ENCODE measurements around the gene CD248.
"Not testable (repeated sequence)": the region's sequence is repeated elsewhere in the genome, so short reads cannot be mapped to it uniquely, and the experiment has no call there.

CD248 gene

DNA sequence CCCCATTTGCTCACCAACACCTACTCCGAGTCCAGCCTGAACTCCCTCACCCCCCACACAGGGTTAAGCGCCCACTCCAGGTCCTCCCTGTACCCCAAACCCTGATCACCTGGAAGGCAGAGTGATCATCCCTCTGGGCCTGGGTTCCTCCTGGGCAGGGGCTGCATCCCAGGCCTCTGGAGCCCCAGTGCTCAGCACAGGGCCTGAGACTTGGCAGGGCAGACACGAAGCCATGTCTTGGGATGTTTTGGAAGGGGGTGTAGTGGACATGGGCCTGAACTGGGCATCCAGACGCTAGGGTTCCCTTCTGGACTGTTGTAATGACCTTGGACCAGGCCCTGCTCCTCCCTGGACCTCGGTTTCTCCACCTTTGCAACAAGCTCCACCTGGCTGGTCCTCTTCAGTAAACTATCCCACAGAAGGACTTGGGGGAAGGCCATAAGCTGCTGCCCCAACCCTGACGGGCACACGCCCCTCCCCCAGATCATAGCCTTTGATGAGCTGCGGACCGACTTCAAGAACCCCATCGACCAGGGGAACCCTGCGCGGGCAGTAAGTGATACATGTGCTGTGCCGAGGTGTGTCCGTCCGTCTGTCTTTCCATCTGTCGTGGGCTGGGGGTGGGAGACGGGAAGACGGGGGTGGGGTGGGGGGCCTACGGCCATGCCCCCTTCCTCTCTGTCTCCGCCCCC, 34.9 kb downstream of the CD248 start:
- H3K4me3 ChIP-seq (ENCODE audit: low read depth in 1 of 2, low read length in 2 of 2) = no peak overlapping the region
- no peak overlapping the region for H3K27ac ChIP-seq (ENCODE audit: low read depth, low read length)
- H3K27me3 ChIP-seq (ENCODE audit: control insufficient read depth in 1 of 2, insufficient read depth in 2 of 2, low read length in 2 of 2) = no peaks in the 10 kb centered on the region
- H3K36me3 ChIP-seq (ENCODE audit: control insufficient read depth in 1 of 2, insufficient read depth in 2 of 2, low read length in 2 of 2) = peaks cover 0 to 25% of the 10 kb centered on the region in 2 donors
- H3K9me3 ChIP-seq (ENCODE audit: control insufficient read depth in 1 of 2, low read length in 2 of 2) = no peaks in the 10 kb centered on the region
- no peak overlapping the region for H3K9ac ChIP-seq (ENCODE audit: low read depth in 1 of 2, low read length in 2 of 2)
- H3K4me1 ChIP-seq (ENCODE audit: control insufficient read depth in 1 of 2, insufficient read depth in 2 of 2, low read length in 2 of 2) = peaks cover 0 to 13% of the 10 kb centered on the region in 2 donors

DNA sequence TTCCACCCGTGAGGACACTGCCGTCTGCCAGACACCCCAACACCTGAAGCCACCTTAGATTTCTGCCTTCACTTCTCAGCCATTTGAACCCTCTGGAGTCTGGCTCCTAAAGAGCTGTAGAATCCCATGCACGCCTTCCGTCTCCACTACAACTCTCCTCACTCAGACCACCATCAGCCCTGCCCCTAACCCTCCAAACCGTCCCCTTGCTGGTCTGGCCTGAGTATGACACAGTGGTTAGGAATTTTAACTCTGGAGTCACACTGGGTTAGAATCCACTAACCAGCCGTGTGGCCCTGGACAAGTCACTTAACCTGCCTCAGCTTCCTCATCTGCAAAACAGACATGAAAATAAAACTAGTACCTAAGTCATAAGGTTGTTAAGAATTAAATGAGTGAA, 35.8 kb downstream of the CD248 start:
- H3K27me3 ChIP-seq (ENCODE audit: control insufficient read depth in 1 of 2, insufficient read depth in 2 of 2, low read length in 2 of 2) = no peaks in the 10 kb centered on the region
- H3K4me3 ChIP-seq (ENCODE audit: low read depth in 1 of 2, low read length in 2 of 2) = no peak overlapping the region
- H3K27ac ChIP-seq (ENCODE audit: low read depth, low read length) = no peak overlapping the region
- no peak overlapping the region for H3K9ac ChIP-seq (ENCODE audit: low read depth in 1 of 2, low read length in 2 of 2)
- no peaks in the 10 kb centered on the region for H3K9me3 ChIP-seq (ENCODE audit: control insufficient read depth in 1 of 2, low read length in 2 of 2)
- peaks cover 0 to 29% of the 10 kb centered on the region in 2 donors for H3K36me3 ChIP-seq (ENCODE audit: control insufficient read depth in 1 of 2, insufficient read depth in 2 of 2, low read length in 2 of 2)
- H3K4me1 ChIP-seq (ENCODE audit: control insufficient read depth in 1 of 2, insufficient read depth in 2 of 2, low read length in 2 of 2) = peaks cover 0 to 13% of the 10 kb centered on the region in 2 donors

- Histone ChIP-seq H3K9me3 (ENCODE audit: control insufficient read depth in 1 of 2, low read length in 2 of 2) (no peaks in the 10 kb centered on the region), H3K27me3 (ENCODE audit: control insufficient read depth in 1 of 2, insufficient read depth in 2 of 2, low read length in 2 of 2) (no peaks in the 10 kb centered on the region), H3K27ac (ENCODE audit: low read depth, low read length) (no peak overlapping the region), H3K4me3 (ENCODE audit: low read depth in 1 of 2, low read length in 2 of 2) (no peak overlapping the region), H3K4me1 (ENCODE audit: control insufficient read depth in 1 of 2, insufficient read depth in 2 of 2, low read length in 2 of 2) (peaks cover 0 to 13% of the 10 kb centered on the region in 2 donors), H3K36me3 (ENCODE audit: control insufficient read depth in 1 of 2, insufficient read depth in 2 of 2, low read length in 2 of 2) (peaks cover under 1 to 31% of the 10 kb centered on the region in 2 donors), H3K9ac (ENCODE audit: low read depth in 1 of 2, low read length in 2 of 2) (no peak overlapping the region)
These were observed 36.4 kb downstream of the CD248 start for GRCh38 chr11:66280428-66280827.

DNA sequence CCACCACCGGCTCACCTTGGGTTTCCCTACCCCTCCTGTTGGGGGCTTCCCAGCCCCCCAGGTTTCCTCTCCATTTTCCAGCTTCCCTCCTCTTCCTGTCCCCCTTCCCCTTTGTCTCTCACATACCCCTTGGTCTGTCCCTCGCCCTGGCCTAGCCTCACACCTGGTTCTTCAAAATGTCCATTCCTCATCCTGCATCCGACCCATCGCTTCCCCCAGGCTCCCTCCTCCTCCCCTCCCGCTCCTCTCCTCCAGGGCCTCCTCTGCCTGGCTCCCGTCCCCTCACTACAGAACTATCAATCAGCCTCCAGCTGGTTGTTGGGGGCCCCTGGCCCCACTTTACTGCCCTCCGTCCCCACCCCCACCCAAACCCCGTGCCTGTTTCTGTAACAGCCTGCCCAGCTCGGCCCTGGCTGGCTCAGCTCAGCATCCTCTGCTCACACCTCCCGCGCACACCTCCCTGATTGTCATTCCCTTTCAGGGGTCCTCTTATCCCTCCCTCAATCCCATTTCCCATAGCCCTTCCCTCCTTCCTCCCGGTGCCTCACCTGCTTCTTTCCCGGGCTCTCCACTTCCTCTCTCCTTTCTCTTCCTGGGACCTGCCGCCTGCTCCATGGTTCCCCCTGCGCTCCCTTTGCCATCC, 37.6 kb downstream of the CD248 start:
- Histone ChIP-seq H3K9me3 (ENCODE audit: control insufficient read depth in 1 of 2, low read length in 2 of 2) (no peaks in the 10 kb centered on the region), H3K4me1 (ENCODE audit: control insufficient read depth in 1 of 2, insufficient read depth in 2 of 2, low read length in 2 of 2) (peaks cover 0 to 13% of the 10 kb centered on the region in 2 donors), H3K27me3 (ENCODE audit: control insufficient read depth in 1 of 2, insufficient read depth in 2 of 2, low read length in 2 of 2) (no peaks in the 10 kb centered on the region), H3K36me3 (ENCODE audit: control insufficient read depth in 1 of 2, insufficient read depth in 2 of 2, low read length in 2 of 2) (peaks cover 8 to 30% of the 10 kb centered on the region in 2 donors), H3K9ac (ENCODE audit: low read depth in 1 of 2, low read length in 2 of 2) (no peak overlapping the region), H3K4me3 (ENCODE audit: low read depth in 1 of 2, low read length in 2 of 2) (no peak overlapping the region), H3K27ac (ENCODE audit: low read depth, low read length) (no peak overlapping the region)

DNA sequence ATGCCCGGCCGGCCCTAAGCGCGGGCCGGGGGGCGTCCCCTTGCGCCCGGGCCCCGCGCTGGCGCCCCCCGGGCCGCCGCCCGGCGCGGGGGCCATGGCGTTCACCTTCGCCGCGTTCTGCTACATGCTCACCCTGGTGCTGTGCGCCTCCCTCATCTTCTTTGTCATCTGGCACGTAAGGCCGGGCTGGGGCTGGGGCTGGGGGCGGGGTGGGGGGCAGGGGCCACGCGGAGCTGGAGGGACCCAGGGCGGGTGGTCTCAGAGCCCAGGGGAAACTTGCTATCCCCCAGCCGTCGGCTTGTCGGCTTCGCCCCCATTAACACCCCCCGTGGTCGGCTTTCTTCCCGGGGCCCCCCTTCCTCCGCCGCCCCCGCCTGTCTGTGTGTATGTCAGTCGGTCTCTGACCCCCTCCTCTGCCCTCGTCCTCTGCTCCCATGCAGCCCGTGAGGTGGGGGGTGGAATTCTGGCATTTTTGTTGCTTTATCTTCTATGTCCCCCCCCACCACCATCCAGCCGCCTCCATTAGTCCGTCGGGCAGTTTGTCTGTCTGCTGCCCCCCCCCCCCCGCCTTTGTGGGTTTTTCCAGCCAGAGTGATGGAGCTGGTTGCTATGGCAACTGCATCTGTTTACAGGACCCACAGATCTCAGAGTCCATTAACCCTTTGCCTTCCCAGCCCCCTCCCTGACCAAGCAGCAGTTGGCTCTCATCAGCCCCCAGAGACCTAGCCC, 38.3 kb downstream of the CD248 start:
- Histone ChIP-seq H3K27ac (ENCODE audit: low read depth, low read length) (no peak overlapping the region), H3K4me1 (ENCODE audit: control insufficient read depth in 1 of 2, insufficient read depth in 2 of 2, low read length in 2 of 2) (peaks cover 0 to 13% of the 10 kb centered on the region in 2 donors), H3K27me3 (ENCODE audit: control insufficient read depth in 1 of 2, insufficient read depth in 2 of 2, low read length in 2 of 2) (no peaks in the 10 kb centered on the region), H3K4me3 (ENCODE audit: low read depth in 1 of 2, low read length in 2 of 2) (no peak overlapping the region), H3K9ac (ENCODE audit: low read depth in 1 of 2, low read length in 2 of 2) (no peak overlapping the region), H3K36me3 (ENCODE audit: control insufficient read depth in 1 of 2, insufficient read depth in 2 of 2, low read length in 2 of 2) (peaks cover 14 to 36% of the 10 kb centered on the region in 2 donors), H3K9me3 (ENCODE audit: control insufficient read depth in 1 of 2, low read length in 2 of 2) (no peaks in the 10 kb centered on the region)

GRCh38 chr11:66277471-66278362, 39.1 kb downstream of the CD248 start, which contains the start of gene CNIH2:
Gene CNIH2, plus strand, starts transcription at chr11:66278175. Its CDS starts 282 bp downstream, at chr11:66278457.
- Histone ChIP-seq H3K27me3 (ENCODE audit: control insufficient read depth in 1 of 2, insufficient read depth in 2 of 2, low read length in 2 of 2) (no peaks in the 10 kb centered on the region), H3K4me3 (ENCODE audit: low read depth in 1 of 2, low read length in 2 of 2) (peak within 1 kb of the TSS in 1 of 2 donors; percentile 43), H3K9me3 (ENCODE audit: control insufficient read depth in 1 of 2, low read length in 2 of 2) (no peaks in the 10 kb centered on the region), H3K9ac (ENCODE audit: low read depth in 1 of 2, low read length in 2 of 2) (peak within 1 kb of the TSS in 1 of 2 donors; percentile 25), H3K27ac (ENCODE audit: low read depth, low read length) (no peak within 1 kb of the TSS), H3K36me3 (ENCODE audit: control insufficient read depth in 1 of 2, insufficient read depth in 2 of 2, low read length in 2 of 2) (peaks cover 22 to 37% of the 10 kb centered on the region in 2 donors), H3K4me1 (ENCODE audit: control insufficient read depth in 1 of 2, insufficient read depth in 2 of 2, low read length in 2 of 2) (peaks cover 0 to 8% of the 10 kb centered on the region in 2 donors)

GRCh38 chr11:66277064-66277463, 39.8 kb downstream of the CD248 start:
- H3K27ac ChIP-seq (ENCODE audit: low read depth, low read length) = not testable (repeated sequence)

GRCh38 chr11:66276619-66277018, 40.2 kb downstream of the CD248 start:
- H3K9me3 ChIP-seq (ENCODE audit: control insufficient read depth in 1 of 2, low read length in 2 of 2); H3K4me1 ChIP-seq (ENCODE audit: control insufficient read depth in 1 of 2, insufficient read depth in 2 of 2, low read length in 2 of 2): not testable (repeated sequence)
- peaks cover 33 to 48% of the 10 kb centered on the region in 2 donors for H3K36me3 ChIP-seq (ENCODE audit: control insufficient read depth in 1 of 2, insufficient read depth in 2 of 2, low read length in 2 of 2)

More at GRCh38 chr11:66277064-66277463, 39.8 kb downstream of the CD248 start:
- H3K27me3 ChIP-seq (ENCODE audit: control insufficient read depth in 1 of 2, insufficient read depth in 2 of 2, low read length in 2 of 2); H3K9me3 ChIP-seq (ENCODE audit: control insufficient read depth in 1 of 2, low read length in 2 of 2); H3K4me1 ChIP-seq (ENCODE audit: control insufficient read depth in 1 of 2, insufficient read depth in 2 of 2, low read length in 2 of 2); H3K4me3 ChIP-seq (ENCODE audit: low read depth in 1 of 2, low read length in 2 of 2); H3K9ac ChIP-seq (ENCODE audit: low read depth in 1 of 2, low read length in 2 of 2): not testable (repeated sequence)
- peaks cover 29 to 43% of the 10 kb centered on the region in 2 donors for H3K36me3 ChIP-seq (ENCODE audit: control insufficient read depth in 1 of 2, insufficient read depth in 2 of 2, low read length in 2 of 2)

GRCh38 chr11:66275984-66276612, 40.7 kb downstream of the CD248 start:
- Histone ChIP-seq H3K36me3 (ENCODE audit: control insufficient read depth in 1 of 2, insufficient read depth in 2 of 2, low read length in 2 of 2) (peaks cover 35 to 50% of the 10 kb centered on the region in 2 donors), H3K9me3 (ENCODE audit: control insufficient read depth in 1 of 2, low read length in 2 of 2) (no peaks in the 10 kb centered on the region), H3K4me3 (ENCODE audit: low read depth in 1 of 2, low read length in 2 of 2) (no peak overlapping the region), H3K27ac (ENCODE audit: low read depth, low read length) (no peak overlapping the region), H3K9ac (ENCODE audit: low read depth in 1 of 2, low read length in 2 of 2) (no peak overlapping the region), H3K27me3 (ENCODE audit: control insufficient read depth in 1 of 2, insufficient read depth in 2 of 2, low read length in 2 of 2) (no peaks in the 10 kb centered on the region), H3K4me1 (ENCODE audit: control insufficient read depth in 1 of 2, insufficient read depth in 2 of 2, low read length in 2 of 2) (peaks cover 0 to 5% of the 10 kb centered on the region in 2 donors)

More at GRCh38 chr11:66276619-66277018, 40.2 kb downstream of the CD248 start:
- not testable (repeated sequence) for H3K27ac ChIP-seq (ENCODE audit: low read depth, low read length); H3K9ac ChIP-seq (ENCODE audit: low read depth in 1 of 2, low read length in 2 of 2); H3K4me3 ChIP-seq (ENCODE audit: low read depth in 1 of 2, low read length in 2 of 2); H3K27me3 ChIP-seq (ENCODE audit: control insufficient read depth in 1 of 2, insufficient read depth in 2 of 2, low read length in 2 of 2)

All from duodenal mucosa (tissue), 2 donors.